H1 (cell line): Measurements from ENCODE around the gene GPATCH4. TPM values are rescaled to one million over a fixed set of nuclear protein-coding genes. Genes with fewer than 3 reads are reported as not detected.
"Not testable (repeated sequence)": the region's sequence is repeated elsewhere in the genome, so short reads cannot be mapped to it uniquely, and the experiment has no call there.

ENCODE experiments used
- CTCF ChIA-PET: fragments of 300-600 bp; sonication (Branson Sonifier 250); formaldehyde crosslinking; loops from one replicate; lab custom pipeline; 2021; ENCODE audit not compliant: partially characterized antibody; lab: Charles Lee
- POLR2A ChIA-PET: fragments of 300-600 bp; sonication (Branson Sonifier 250); formaldehyde crosslinking; loops from one replicate; lab custom pipeline; 2021; ENCODE audit warnings: inconsistent platforms; ENCODE audit not compliant: partially characterized antibody; lab: Charles Lee
- DNase-seq, 2 experiments: peaks; one replicate each; pipeline versions ENCODE4 v3.0.0 to v3.0.0-alpha.2; 2010 to 2022; ENCODE audit warnings: low spot score in 2 of 2, low read depth in 1 of 2, mixed read lengths in 1 of 2
- FAIRE-seq: peaks from 2 replicates; lab custom pipeline; 2011; peaks lifted over from hg19 to GRCh38; lab: Jason Lieb, UNC
- H2AFZ ChIP-seq: 2 replicates; pipeline ENCODE4 v1.8.1; 2012; ENCODE audit warnings: low read length, inconsistent platforms
- H2AK5ac ChIP-seq: 2 replicates; pipeline ENCODE4 v1.6.1; 2013; ENCODE audit warnings: low read depth, low read length
- H2BK120ac ChIP-seq: replicated peaks from 2 replicates; pipeline ENCODE3; 2013; ENCODE audit warnings: low read depth, low read length, inconsistent platforms
- H2BK12ac ChIP-seq: 2 replicates; pipeline ENCODE4 v1.6.1; 2013; ENCODE audit warnings: low read depth, low read length
- H2BK15ac ChIP-seq: 2 replicates; pipeline ENCODE4 v1.6.1; 2013; ENCODE audit warnings: low read length
- H2BK20ac ChIP-seq: 2 replicates; pipeline ENCODE4 v1.6.1; 2013; ENCODE audit warnings: low read length
- H2BK5ac ChIP-seq: 2 replicates; pipeline ENCODE4 v1.6.1; 2013; ENCODE audit warnings: low read depth, low read length
- H3K14ac ChIP-seq: 2 replicates; pipeline ENCODE4 v1.6.1; 2013; ENCODE audit warnings: inconsistent platforms; ENCODE audit not compliant: insufficient read length
- H3K18ac ChIP-seq: 2 replicates; pipeline ENCODE4 v1.6.1; 2013; ENCODE audit warnings: low read length; ENCODE audit errors: extremely low read depth
- H3K23ac ChIP-seq: 2 replicates; pipeline ENCODE4 v1.6.1; 2013; ENCODE audit warnings: inconsistent platforms; ENCODE audit not compliant: insufficient read length
- H3K23me2 ChIP-seq: 2 replicates; pipeline ENCODE4 v1.6.1; 2013; ENCODE audit warnings: low read depth, low read length
- H3K27ac ChIP-seq: 2 replicates; pipeline ENCODE4 v1.6.1; 2011; ENCODE audit warnings: low read depth, low read length, inconsistent platforms
- H3K27me3 ChIP-seq, 4 experiments: replicated peaks in 1 of 4; 1 replicate in 1 of 4; 2 replicates in 3 of 4; pipeline versions ENCODE4 v1.6.1 to v1.8.1; 2011 to 2013; ENCODE audit warnings: low read length in 3 of 4, mild to moderate bottlenecking in 3 of 4, inconsistent platforms in 2 of 4, mixed read lengths in 2 of 4, moderate library complexity in 1 of 4; ENCODE audit not compliant: control insufficient read depth in 3 of 4, insufficient read depth in 3 of 4; ENCODE audit errors: extremely low read depth in 1 of 4
- H3K36me3 ChIP-seq, 4 experiments: 2 replicates each; pipeline versions ENCODE4 v1.6.1 to v1.8.1; 2011 to 2013; ENCODE audit warnings: mild to moderate bottlenecking in 4 of 4, low read length in 3 of 4, moderate library complexity in 2 of 4, control low read depth in 1 of 4, inconsistent platforms in 1 of 4; ENCODE audit not compliant: insufficient read depth in 4 of 4, control insufficient read depth in 2 of 4
- H3K4ac ChIP-seq: replicated peaks from 2 replicates; pipeline ENCODE3; 2013; ENCODE audit warnings: low read length, low read depth, mixed read lengths, inconsistent platforms; ENCODE audit not compliant: insufficient read length
- H3K4me1 ChIP-seq, 4 experiments: replicated peaks in 1 of 4; 1 replicate in 1 of 4; 2 replicates in 3 of 4; pipeline versions ENCODE4 v1.6.1 to v1.8.1; 2011 to 2013; ENCODE audit warnings: low read length in 3 of 4, inconsistent platforms in 2 of 4, mixed read lengths in 1 of 4; ENCODE audit not compliant: insufficient read depth in 4 of 4, control insufficient read depth in 3 of 4
- H3K4me2 ChIP-seq, 2 experiments: 2 replicates each; pipeline versions ENCODE4 v1.6.1 to v1.8.1; 2011 to 2013; ENCODE audit warnings: low read depth in 2 of 2, low read length in 2 of 2, control low read depth in 1 of 2, inconsistent platforms in 1 of 2, mild to moderate bottlenecking in 1 of 2; ENCODE audit not compliant: insufficient read depth in 1 of 2
- H3K4me3 ChIP-seq, 4 experiments: fragments of 200-600, 300-600 bp in 1 of 4; sonication (generic), shearing (Covaris generic), sonication (Bioruptor Twin) in 1 of 4; 2 replicates each; pipeline versions ENCODE4 v1.5.1 to v1.8.1; 2011 to 2016; ENCODE audit warnings: low read length in 4 of 4, low read depth in 3 of 4, control low read depth in 2 of 4, inconsistent platforms in 2 of 4, mild to moderate bottlenecking in 2 of 4, mixed read lengths in 1 of 4, moderate library complexity in 1 of 4; ENCODE audit not compliant: insufficient read depth in 2 of 4; ENCODE audit errors: extremely low read depth in 1 of 4
- H3K56ac ChIP-seq: replicated peaks from 2 replicates; pipeline ENCODE3; 2013; ENCODE audit warnings: low read depth, mild to moderate bottlenecking, mixed read lengths, low read length, inconsistent platforms; ENCODE audit not compliant: insufficient read length
- H3K79me1 ChIP-seq: 2 replicates; pipeline ENCODE4 v1.6.1; 2013; ENCODE audit warnings: low read depth, low read length, control low read depth
- H3K79me2 ChIP-seq, 2 experiments: 2 replicates each; pipeline versions ENCODE4 v1.6.1 to v1.8.1; 2012 to 2013; ENCODE audit warnings: low read length in 2 of 2, mild to moderate bottlenecking in 2 of 2, inconsistent platforms in 1 of 2; ENCODE audit not compliant: insufficient read depth in 2 of 2, control insufficient read depth in 1 of 2
- H3K9ac ChIP-seq, 4 experiments: replicated peaks in 1 of 4; 1 replicate in 1 of 4; 2 replicates in 3 of 4; pipeline versions ENCODE4 v1.6.1 to v1.8.1; 2011 to 2013; ENCODE audit warnings: low read depth in 3 of 4, low read length in 3 of 4, control low read depth in 2 of 4, mild to moderate bottlenecking in 2 of 4, moderate library complexity in 2 of 4, inconsistent platforms in 1 of 4; ENCODE audit errors: extremely low read depth in 1 of 4
- H3K9me3 ChIP-seq, 2 experiments: 2 replicates each; pipeline versions ENCODE4 v1.6.1 to v1.8.1; 2012 to 2013; ENCODE audit warnings: mild to moderate bottlenecking in 2 of 2, moderate library complexity in 2 of 2, control low read depth in 1 of 2, inconsistent platforms in 1 of 2, low read depth in 1 of 2, low read length in 1 of 2, mixed read lengths in 1 of 2; ENCODE audit not compliant: insufficient read depth in 2 of 2
- H4K20me1 ChIP-seq, 2 experiments: replicated peaks in 1 of 2; 2 replicates each; pipeline versions ENCODE3 to v1.8.1; 2011 to 2013; ENCODE audit warnings: inconsistent platforms in 2 of 2, low read length in 2 of 2, mild to moderate bottlenecking in 1 of 2; ENCODE audit not compliant: insufficient read depth in 2 of 2, control insufficient read depth in 1 of 2
- H4K5ac ChIP-seq: 2 replicates; pipeline ENCODE4 v1.6.1; 2013; ENCODE audit warnings: low read length, low read depth, mixed read lengths, inconsistent platforms; ENCODE audit not compliant: insufficient read length
- H4K8ac ChIP-seq: 2 replicates; pipeline ENCODE4 v1.8.0; 2013; ENCODE audit warnings: mild to moderate bottlenecking, moderate library complexity, low read length, inconsistent platforms; ENCODE audit not compliant: insufficient read depth; ENCODE audit errors: extremely low read depth
- H4K91ac ChIP-seq: replicated peaks from 2 replicates; pipeline ENCODE3; 2013; ENCODE audit warnings: low read length, mixed read lengths, inconsistent platforms; ENCODE audit not compliant: insufficient read length
- ASH2L ChIP-seq: fragments of 200-600, 300-600 bp; sonication (generic); IDR thresholded peaks from one replicate; pipeline ENCODE4 v1.7.1; 2017; ENCODE audit warnings: low read length
- EGR1 ChIP-seq: IDR thresholded peaks from 2 replicates; pipeline ENCODE4 v1.6.1; 2011; ENCODE audit warnings: low read depth, low read length, borderline replicate concordance
- GTF2F1 ChIP-seq: IDR thresholded peaks from 2 replicates; pipeline ENCODE4 v1.6.1; 2012; ENCODE audit warnings: low read depth, low read length, improper control_type of control experiment, borderline replicate concordance
- JUN ChIP-seq: IDR thresholded peaks from 2 replicates; pipeline ENCODE4 v1.6.1; 2011; ENCODE audit warnings: low read depth, mild to moderate bottlenecking, improper control_type of control experiment, low read length
- KDM4A ChIP-seq: IDR thresholded peaks from one replicate; pipeline ENCODE4 v1.7.1; 2012; ENCODE audit warnings: low read depth, mild to moderate bottlenecking, moderate library complexity, low read length, inconsistent platforms; ENCODE audit not compliant: severe bottlenecking
- KDM5A ChIP-seq: fragments of 200-600 bp; IDR thresholded peaks from 2 replicates; pipeline ENCODE4 v1.7.1; 2012; ENCODE audit warnings: mild to moderate bottlenecking, low read length, inconsistent platforms, mixed read lengths
- MAX ChIP-seq: IDR thresholded peaks from 2 replicates; pipeline ENCODE4 v1.6.1; 2012; ENCODE audit warnings: inconsistent platforms
- PHF8 ChIP-seq: fragments of 200-600 bp; sonication (generic); conservative IDR thresholded peaks from 2 replicates; pipeline ENCODE4 v1.7.1; 2012; ENCODE audit warnings: low read depth, mild to moderate bottlenecking, inconsistent platforms, low read length, moderate library complexity
- TBP ChIP-seq: IDR thresholded peaks from 2 replicates; pipeline ENCODE4 v1.6.1; 2011; ENCODE audit warnings: low read depth, low read length, improper control_type of control experiment
- WGBS, 2 experiments: shearing (Covaris generic) in 1 of 2; methylation state at CpG; one replicate each; pipeline versions ENCODE4 v1.1.6 to v1.1.7; 2013 to 2015; ENCODE audit warnings: low lambda C conversion rate in 2 of 2, mixed read lengths in 2 of 2, inconsistent platforms in 1 of 2, low coverage in 1 of 2, missing lambda C conversion rate in 1 of 2; ENCODE audit not compliant: insufficient replicate concordance in 2 of 2, insufficient coverage in 1 of 2, insufficient read length in 1 of 2; ENCODE audit errors: extremely low coverage in 1 of 2, missing lambda C conversion rate in 1 of 2; 5-methylcytosine and 5-hydroxymethylcytosine counted together
- polyA plus RNA-seq, 7 experiments: library from polyadenylated mRNA; depleted of rRNA in 3 of 7; stranded (reverse) in 5 of 7; unstranded in 2 of 7; fragments of >200 nt in 5 of 7; fragments of 200-250 nt in 2 of 7; gene quantifications; 1 replicate in 5 of 7; 2 replicates in 1 of 7; 4 replicates in 1 of 7; pipeline versions ENCODE4 v1.2.1 to v1.2.3, GENCODE V29; 2011 to 2013; ENCODE audit warnings: missing spikeins in 2 of 7, mixed read lengths in 2 of 7
- total RNA-seq: library from RNA; stranded (reverse); fragmentation: NEBNext Ultra II Directional; extraction: Animal tissue kit (Norgen Biotek cat#: 25700); gene quantifications from 2 replicates; pipeline ENCODE4 v1.2.1, GENCODE V29; 2021

GPATCH4 gene
- total and polyA plus RNA-seq, 2 of the 8 experiments (the other 6 are each of a cell fraction or from before 2014, with no cell fraction given): 20.5 to 47.9 TPM

- TF ChIP-seq MAX (no peak), KDM5A (no peak), PHF8 (no peak), GTF2F1 (no peak), KDM4A (no peak), EGR1 (no peak), TBP (no peak), ASH2L (no peak), JUN (no peak)
Observed at GRCh38 chr1:156553860-156554485, 47.3 kb downstream of the GPATCH4 start (continued).

- not testable (repeated sequence) for H2BK12ac ChIP-seq, H3K23ac ChIP-seq, H3K4ac ChIP-seq, FAIRE-seq, H2BK5ac ChIP-seq, H3K4me3 ChIP-seq, H3K14ac ChIP-seq, H3K27ac ChIP-seq, H2BK120ac ChIP-seq, H2BK20ac ChIP-seq, H3K79me2 ChIP-seq, H2BK15ac ChIP-seq, H3K9me3 ChIP-seq, H3K4me1 ChIP-seq, H3K56ac ChIP-seq, DNase-seq, H2AK5ac ChIP-seq, H3K4me2 ChIP-seq, H3K23me2 ChIP-seq, H3K27me3 ChIP-seq, H2AFZ ChIP-seq, H4K5ac ChIP-seq, H4K91ac ChIP-seq, H3K79me1 ChIP-seq, H3K9ac ChIP-seq, H3K18ac ChIP-seq, H4K8ac ChIP-seq
- WGBS, 2 experiments: 95% methylated on average over 4 of the region's 4 CpGs; no CpG with 5 or more reads in 1 of the 2 experiments
- POLR2A ChIA-PET: interaction anchor here (0.6 kb wide), 1 partner anchor 594 kb away, joined by 3 read pairs; no protein-coding TSS in a partner anchor
- Histone ChIP-seq H4K20me1 (peaks cover 0 to 11% of the 10 kb centered on the region in 2 experiments), H3K36me3 (peaks cover 7 to 27% (median 12%) of the 10 kb centered on the region in 4 experiments; a peak in 6 of 8 replicates)
- CTCF ChIA-PET: interaction anchor here (1.2 to 3.1 kb wide), 2 partner anchors 29 to 73 kb away, joined by 4 to 9 read pairs; no protein-coding TSS in a partner anchor
Observed at GRCh38 chr1:156552937-156553336, 48.3 kb downstream of the GPATCH4 start.
